ENCODE results near the gene AS3MT.

- TF ChIP-seq CTCF (optimal IDR thresholded peaks at IDR 0.05 in 1 of 3, IDR thresholded peaks at IDR 0.05 in 1 of 3, conservative IDR thresholded peaks at IDR 0.05 in 1 of 3; ENCODE audit: extremely low read depth in 1 of 3, insufficient read depth in 2 of 3, low read length in 3 of 3) (no peak), EZH2 (IDR thresholded peaks at IDR 0.05; ENCODE audit: low read length) (no peak)
These were observed 80.6 kb downstream of the AS3MT start for GRCh38 chr10:102949916-102950315.

Data from keratinocyte (primary cell).